GM21825 (cell line): ENCODE measurements around the gene SIGLEC15.
"Not testable (repeated sequence)": the region's sequence is repeated elsewhere in the genome, so short reads cannot be mapped to it uniquely, and the experiment has no call there.

ENCODE experiments used
- ATAC-seq: cut with Tn5 transposase; IDR thresholded peaks from one replicate; pipeline ENCODE4 v1.9.1; 2021; ENCODE audit warnings: mild to moderate bottlenecking, moderate library complexity; ENCODE audit not compliant: unreplicated experiment

The SIGLEC15 gene

DNA sequence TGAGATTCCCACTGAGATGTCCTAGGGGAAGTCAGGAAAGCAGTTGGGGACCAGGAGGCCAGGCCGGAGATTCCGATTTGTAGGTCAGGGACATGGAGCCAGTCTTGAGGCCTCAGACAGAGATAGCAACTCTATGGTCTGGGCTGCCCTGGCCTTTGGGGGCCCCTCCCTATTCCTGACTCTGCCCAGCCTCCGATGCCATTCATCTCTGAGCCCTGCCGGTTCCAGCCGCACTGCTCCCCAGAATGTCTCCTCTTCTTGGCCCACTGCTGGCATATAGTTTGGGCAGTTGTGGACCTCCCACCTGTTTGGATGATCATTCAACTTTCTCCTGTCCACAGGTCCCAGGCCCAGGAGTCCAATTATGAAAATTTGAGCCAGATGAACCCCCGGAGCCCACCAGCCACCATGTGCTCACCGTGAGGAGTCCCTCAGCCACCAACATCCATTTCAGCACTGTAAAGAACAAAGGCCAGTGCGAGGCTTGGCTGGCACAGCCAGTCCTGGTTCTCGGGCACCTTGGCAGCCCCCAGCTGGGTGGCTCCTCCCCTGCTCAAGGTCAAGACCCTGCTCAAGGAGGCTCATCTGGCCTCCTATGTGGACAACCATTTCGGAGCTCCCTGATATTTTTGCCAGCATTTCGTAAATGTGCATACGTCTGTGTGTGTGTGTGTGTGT lies 16.4 kb downstream of the SIGLEC15 start:
- no peak for ATAC-seq

DNA sequence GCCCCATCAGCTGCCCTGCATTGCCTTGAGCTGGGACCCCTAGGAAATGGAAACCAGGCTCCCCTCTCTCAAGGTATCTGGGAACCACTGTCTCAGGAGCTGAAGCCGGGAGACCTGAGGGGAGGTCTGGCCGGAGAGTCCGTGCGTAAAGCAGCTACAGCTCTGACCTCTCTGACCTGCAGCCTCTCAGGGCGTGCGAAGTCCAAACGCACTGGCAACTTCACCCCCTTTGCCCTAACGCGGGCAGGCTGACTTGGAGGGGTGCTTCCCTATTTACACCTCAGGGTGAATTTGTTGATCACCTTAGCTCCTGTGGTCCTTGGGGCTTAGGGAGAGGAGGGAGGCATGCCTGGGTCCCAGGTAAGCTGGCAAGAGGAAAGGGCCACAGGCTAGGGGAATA lies 17.5 kb downstream of the SIGLEC15 start:
- ATAC-seq, result no peak

DNA sequence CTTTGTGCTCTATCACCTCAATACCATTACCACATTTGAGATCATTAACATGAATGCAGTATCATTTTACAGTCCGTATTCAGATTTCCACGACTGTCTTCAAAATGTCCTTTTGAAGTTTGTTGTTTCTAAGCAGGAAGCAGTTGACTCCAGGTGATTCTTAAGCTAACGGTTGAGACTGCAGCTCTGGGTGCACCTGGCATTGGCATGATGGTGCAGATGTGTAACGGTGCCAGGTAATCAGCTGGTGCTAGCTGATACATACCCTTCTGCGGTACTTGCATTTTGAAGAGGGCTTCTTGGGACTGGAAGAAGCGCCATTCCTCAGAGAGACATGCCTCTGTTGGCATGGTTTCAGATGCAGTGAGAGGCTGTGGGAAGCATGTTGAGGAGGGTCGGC lies 19.5 kb downstream of the SIGLEC15 start:
- ATAC-seq, result no peak

DNA sequence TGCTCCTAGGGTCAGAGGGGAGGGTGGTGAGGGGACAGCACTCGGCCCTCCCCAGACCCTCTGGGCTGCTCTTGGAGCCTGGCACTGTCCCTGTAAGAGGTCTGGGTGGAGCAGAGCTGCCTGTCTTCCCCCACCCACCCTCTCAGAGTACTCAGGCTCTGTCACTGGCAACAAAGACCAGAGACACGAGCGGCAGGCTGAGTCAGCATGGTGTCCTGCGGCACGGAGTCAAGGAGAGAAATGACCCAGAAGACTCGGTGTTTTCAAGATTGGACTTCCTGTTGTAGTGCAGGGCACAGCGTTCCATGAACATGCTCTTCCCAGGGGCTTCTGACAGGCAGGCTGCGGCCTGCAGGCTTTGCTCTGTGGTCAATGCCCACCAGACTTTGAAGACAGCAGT lies 19.9 kb downstream of the SIGLEC15 start:
- ATAC-seq, result no peak

DNA sequence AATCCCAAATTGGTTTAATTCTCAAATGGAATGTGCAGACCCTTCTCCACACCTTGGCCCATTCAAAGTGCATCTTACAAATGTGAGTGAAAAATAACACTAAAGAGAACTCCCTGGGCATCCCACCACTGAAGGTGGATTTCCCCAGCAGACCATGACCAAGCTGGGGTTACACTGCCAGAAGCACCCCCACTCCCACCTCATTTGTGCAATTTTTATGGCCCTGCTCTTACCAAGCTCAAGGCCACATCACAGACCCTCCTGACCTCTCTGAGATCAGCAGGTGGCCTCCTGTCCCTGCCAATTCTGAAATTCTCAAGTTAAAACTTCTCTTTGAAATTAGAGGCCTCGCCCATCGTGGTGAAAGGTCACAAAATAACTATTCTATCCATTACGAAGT lies 21.6 kb downstream of the SIGLEC15 start:
- ATAC-seq, result no peak

DNA sequence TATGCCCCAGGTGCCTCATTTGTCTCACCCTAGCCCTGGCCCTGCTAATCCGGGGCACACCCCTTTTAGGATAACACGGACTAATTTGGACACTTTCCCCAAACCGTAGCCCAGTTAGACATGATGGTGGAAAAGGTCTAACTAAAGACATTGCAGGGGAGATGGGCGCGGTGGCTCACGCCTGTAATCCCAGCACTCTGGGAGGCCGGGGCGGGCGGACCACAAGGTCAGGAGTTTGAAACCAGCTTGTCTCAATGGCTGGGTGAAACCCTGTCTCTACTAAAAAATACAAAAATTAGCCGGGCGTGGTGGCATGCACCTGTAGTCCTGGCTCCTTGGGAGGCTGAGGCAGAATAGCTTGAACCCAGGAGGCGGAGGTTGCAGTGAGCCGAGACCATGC lies 23.2 kb downstream of the SIGLEC15 start:
- ATAC-seq, result not testable (repeated sequence)

DNA sequence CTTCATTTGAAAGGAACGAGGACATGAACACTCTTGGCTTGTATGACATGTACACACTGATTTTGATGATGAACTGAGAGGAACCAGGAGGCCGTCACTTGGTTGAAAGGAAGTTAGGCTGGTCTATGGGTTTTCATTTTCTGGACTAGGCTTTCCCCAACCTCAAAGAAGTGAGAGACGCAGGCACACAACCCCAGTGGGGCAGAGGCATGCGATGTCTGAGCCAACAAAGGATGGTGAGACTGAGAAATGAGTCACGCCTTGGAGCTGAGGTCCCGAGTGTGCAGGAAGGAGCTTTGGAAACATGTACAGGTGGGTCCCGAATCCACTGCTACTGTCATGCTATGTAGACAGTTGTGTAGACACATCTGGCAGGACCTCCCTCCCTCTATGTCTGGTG lies 24.1 kb downstream of the SIGLEC15 start:
- ATAC-seq, result no peak

DNA sequence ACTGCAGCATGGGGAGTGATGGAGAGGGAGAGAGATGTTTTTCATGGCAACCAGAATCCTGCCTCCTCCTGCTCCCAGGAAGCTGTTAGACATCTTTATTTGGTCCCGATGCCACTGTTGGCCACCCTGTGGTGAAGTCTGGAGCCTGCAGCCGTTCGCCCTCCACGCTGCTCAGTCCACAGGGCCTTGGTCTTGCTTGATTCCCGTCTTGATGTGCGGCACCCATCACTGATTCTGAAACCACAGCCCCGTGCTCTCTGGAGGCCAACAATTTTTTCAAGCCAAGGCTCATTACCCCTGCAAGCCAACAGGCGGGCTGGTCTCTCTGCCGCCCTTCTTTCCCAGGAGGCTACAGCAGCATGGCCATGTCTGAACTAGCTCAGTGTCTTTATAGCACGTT lies 24.5 kb downstream of the SIGLEC15 start:
- peak; percentile 42 for ATAC-seq

DNA sequence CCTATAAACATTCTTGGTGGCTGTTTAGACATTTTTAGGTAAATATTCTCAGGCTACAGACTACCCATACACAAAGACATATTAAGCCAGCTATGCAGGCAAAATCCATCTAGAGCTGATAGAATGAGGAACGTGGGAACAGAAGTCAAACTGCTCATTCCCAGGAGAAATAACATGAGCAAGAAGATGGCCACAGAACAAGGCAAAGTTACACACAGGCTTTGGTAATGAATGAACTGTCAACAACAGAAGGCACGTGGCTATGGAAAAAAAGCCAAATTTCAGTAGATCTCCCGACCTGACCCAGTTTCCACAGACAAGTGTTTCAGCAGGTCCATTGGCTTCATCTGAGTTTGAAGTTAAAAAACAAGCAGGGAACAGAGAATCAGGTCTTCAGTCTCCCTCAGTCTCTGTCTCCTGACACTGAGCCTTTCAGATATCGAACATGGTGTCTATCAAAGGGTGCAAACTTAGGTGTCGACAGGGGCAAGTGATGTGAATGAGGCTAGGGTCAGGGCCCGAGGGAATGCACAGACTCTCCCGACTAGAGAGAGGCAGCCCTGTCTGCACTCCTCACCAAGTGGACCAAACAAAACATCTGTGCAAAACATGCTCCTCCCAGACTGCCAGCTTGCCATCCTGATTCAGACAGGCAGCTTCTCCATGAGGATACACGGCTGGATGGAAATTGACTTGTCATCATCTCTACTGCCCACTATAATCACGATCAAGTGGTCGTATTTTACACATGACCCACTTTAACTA lies 25.9 kb downstream of the SIGLEC15 start:
- no peak for ATAC-seq

DNA sequence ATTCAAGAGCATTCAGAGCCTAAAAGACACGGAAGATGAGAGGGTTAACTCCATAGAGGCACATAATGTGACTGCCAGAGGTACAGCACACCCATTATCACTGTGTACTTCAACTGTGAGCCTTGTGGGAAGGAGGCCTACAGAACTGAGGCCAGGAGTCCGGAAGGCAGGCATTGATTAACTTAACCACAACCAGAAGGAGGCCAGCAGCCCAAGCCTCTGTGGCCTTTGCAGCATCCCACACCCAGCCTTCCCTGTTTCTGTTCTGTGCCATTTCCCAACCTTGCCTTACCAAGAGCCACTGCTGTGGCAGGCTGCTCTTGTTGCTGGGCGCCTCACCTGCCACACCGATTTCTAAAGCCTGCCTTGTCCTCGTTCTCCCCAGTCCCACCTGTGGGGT lies 27.2 kb downstream of the SIGLEC15 start:
- ATAC-seq, result no peak

DNA sequence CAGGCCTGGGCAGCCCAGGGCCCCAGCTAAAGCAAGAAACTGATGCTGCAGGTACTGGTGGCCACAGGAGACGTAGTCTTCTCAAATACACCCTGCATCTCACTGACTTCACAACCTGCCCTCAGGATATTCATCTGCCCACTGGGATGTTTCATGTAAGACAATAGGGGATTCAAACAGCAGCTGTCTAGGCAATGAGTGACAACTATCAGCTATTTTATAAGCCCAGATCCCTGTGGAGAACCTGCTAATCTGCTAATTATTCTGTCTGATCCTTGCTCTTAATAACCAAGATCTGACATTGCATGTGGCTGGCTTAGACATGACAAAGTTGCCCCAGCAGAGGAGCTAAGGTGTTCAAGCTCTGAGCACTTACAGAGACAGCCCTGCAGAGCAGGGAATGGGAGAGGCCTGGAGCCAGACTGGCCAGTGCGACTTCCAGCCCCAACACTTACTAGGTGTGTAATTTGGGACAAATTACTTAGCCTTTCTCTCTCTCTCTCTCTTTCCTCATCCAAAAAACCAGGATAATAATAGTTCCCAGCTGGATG lies 28.6 kb downstream of the SIGLEC15 start:
- ATAC-seq, result no peak

DNA sequence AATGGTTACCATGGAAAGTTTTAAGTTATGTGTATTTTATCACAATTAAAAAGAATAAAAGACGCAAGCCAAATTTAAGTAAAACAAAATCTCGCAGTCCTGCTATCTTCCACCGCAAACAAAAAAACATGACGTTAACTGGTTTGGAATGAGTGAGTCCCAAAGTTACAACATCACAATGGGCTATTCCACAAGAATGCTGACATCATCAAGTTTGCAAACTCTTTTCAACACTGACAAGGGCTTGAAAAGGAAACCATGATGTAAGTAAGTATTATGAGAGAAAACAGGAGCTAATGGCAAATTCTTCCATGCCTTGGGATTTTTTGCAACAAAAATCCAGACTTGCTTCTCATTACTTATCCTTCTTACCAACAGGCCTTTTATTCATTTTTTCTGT lies 31.1 kb downstream of the SIGLEC15 start:
- ATAC-seq, result no peak

DNA sequence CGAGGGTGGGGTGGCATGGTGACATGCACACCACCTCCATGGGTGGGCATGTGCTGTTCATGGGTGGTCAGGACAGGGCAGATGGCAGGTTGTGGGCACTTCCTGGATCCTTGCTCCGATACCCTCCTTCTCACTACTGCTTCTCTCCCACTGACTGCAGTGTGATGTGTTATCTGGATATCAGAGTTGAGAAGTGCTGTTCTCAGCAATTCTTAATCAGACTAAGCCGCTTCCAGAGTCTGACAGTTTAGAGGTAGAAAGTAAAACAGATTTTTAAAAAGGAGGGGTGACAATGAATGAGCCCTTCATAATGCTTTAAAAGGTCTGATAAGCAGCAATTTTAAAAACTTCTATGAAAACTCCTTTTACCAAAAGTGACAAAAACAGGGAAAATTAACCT lies 33.9 kb downstream of the SIGLEC15 start:
- no peak for ATAC-seq

DNA sequence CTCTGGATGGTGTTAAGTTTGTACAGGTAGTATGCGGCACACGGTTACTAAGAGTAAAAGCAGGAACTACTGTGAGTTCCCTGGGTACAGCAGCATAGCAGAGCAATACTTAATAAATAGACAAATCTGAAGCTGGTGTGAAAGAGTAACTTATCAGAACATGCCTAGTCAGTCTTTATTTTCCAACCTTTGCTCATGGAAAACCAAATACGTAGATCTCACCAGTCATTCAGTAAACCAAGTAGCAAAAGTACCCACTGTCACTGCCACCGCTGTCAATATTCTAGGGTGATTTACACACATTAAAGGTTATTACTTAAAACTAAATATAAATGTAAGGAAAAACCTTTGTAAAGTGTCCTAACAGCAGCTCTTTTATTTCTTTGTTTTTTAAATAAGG lies 35.0 kb downstream of the SIGLEC15 start:
- no peak for ATAC-seq

DNA sequence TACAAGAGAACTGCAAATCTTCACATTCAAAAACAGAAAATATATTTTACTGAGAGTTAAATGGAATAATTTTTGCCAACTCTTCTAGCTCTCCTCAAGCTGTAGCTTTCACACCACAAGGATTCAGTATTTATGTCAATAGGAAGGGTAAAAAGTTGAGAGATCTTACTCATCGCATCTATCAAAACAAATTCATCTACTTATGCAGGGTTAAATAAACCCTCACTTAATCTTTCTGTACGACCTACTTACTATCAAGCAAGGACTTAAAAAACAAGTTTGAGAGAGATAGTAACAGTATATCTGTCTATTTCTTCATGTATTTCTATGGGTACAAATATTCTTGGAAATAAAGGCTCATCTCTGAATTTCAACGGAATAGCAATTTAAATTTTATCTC lies 35.5 kb downstream of the SIGLEC15 start:
- no peak for ATAC-seq

DNA sequence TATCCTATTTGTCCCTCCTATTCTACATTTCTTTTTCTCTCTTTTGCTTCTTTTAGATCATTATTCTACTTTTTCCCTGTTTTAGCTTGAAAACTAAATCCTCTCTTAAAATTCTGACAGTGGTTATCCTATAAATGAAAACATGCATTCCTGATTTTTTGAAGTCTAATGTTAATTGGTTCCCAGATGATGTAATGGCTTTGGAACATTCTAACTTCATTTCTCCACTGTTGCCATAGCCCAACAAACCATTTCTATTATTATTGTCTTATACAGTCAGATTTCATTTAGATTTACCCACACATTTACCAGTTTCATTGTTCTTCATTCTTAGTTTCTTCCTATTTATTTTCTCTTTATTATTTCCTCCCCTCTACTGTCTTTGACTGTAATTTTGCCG lies 36.5 kb downstream of the SIGLEC15 start:
- ATAC-seq, result no peak

DNA sequence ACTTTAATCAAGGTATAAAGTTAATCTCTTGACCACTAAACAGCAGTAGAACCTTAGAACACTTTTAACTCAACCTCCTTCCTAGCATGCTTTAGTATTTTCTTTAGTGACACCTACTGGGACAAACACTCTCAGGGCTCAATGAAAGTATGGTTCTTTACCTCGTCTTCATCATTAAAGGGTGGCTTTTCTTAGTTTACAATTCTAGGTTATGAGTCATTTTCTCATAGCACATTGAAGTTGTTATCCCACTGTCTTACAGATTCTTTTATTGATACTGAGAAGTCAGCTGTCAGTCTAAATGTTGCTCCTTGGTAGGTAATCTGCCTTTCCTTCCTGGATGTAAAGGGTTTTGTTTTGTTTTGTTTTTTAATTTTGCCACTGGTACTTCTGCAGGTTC lies 38.0 kb downstream of the SIGLEC15 start:
- no peak for ATAC-seq

DNA sequence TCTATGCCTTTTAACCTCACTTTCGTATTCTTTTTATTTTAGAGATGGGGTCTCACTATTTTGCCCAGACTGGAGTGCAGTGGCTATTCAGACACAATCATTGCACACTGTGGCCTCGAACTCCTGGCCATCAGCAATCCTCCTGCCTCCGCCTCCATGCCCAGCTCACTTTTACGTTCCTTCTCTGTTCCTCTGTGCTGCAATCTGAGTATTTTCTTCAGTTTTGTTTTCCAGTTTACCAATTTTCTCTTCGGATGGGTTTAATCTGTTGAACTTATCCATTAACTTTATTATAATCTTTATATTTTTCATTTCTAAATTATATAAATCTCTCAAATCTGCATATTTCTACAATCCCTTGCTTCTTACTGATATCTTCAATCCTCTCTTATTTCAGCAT lies 38.6 kb downstream of the SIGLEC15 start:
- no peak for ATAC-seq

DNA sequence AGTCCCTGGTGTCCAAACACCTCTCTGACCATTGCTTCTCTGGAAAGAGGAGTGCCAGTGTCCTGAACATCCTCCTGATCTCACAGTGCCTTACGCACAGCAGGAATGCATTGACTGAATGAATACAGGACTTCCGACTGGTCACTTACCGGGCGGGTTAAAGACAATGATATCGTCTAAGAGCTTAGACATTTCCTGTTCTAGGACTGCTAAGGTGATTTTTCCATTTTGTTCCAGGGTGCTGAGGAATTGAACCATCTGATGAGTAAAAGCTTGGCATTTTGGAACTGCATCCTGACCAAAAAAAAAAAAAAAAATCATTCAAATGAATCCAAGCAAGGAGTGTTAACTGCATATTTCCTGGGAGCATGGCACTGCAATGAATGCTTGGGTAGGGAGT lies 40.0 kb downstream of the SIGLEC15 start:
- ATAC-seq, result no peak

DNA sequence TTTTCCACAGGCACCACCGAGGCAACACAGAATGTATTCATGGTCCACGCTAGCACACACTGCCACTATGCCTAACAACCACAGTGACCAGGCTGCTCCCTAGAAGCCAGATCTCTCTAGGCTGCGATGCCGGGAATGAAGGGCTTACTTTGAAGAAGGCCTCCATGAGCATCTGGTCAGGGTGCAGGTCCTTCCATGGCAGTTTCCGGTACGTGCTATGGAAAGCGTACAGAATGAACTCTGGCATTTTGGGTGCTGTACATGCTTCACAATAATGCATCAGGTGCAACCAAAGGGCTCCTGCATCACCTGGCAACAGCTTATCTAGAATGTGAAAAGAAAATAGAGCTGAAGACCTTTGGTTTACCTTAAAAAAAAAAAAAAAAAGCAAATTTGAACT lies 44.9 kb downstream of the SIGLEC15 start:
- no peak for ATAC-seq

DNA sequence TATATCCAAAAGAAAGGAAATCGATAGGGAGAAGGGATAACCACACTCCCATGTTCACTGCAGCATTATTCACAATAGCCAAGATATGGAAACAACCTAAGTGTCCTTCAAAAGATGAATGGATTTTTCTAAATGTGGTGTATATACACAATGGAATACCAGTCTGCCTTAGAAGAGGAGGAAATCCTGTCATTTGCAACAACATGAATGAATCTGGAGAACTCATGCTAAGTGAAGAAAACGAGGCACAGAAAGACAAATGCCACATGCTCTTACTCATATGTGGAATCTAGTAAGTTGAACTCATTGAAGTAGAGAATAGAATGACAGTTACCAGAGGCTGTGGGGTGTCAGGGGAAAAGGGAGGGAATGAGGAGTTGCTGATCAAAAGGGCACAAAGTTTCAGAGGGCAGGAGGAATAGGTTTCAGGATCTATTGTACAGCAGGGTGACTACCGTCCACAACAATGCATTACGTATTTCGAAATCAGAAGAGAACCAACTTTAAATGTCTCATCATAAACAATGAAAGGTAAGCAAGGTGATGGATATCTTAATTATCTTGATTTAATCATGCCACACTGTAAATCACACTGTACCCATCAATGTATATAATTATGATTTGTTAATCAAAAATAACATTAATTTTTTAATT lies 46.1 kb downstream of the SIGLEC15 start:
- ATAC-seq, result no peak
